ENCODE data around the gene UBE2L6.

- no peak for TF ChIP-seq POLR2A (IDR thresholded peaks at IDR 0.05)
- TF ChIP-seq, protein P1, sequence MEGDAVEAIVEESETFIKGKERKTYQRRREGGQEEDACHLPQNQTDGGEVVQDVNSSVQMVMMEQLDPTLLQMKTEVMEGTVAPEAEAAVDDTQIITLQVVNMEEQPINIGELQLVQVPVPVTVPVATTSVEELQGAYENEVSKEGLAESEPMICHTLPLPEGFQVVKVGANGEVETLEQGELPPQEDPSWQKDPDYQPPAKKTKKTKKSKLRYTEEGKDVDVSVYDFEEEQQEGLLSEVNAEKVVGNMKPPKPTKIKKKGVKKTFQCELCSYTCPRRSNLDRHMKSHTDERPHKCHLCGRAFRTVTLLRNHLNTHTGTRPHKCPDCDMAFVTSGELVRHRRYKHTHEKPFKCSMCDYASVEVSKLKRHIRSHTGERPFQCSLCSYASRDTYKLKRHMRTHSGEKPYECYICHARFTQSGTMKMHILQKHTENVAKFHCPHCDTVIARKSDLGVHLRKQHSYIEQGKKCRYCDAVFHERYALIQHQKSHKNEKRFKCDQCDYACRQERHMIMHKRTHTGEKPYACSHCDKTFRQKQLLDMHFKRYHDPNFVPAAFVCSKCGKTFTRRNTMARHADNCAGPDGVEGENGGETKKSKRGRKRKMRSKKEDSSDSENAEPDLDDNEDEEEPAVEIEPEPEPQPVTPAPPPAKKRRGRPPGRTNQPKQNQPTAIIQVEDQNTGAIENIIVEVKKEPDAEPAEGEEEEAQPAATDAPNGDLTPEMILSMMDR (IDR thresholded peaks at IDR 0.05): no peak
Observed at GRCh38 chr11:57547854-57548377, 19.6 kb downstream of the UBE2L6 start.
